ENCODE data around the gene LSAMP. TPM values are rescaled to one million over a fixed set of nuclear protein-coding genes. Genes with fewer than 3 reads are reported as not detected.
"Not testable (repeated sequence)": the region's sequence is repeated elsewhere in the genome, so short reads cannot be mapped to it uniquely, and the experiment has no call there.

The LSAMP gene
- total RNA-seq, 1 donor from 2014 or later: 24.6 TPM

GRCh38 chr3:115855911-115856310 lies 589.4 kb downstream of the LSAMP start:
- no peak for DNase-seq
- no peaks in the 10 kb centered on the region for H3K27me3 ChIP-seq

GRCh38 chr3:115853104-115853503 lies 592.2 kb downstream of the LSAMP start:
- DNase-seq (no peak), ATAC-seq (no peak)
- no peaks in the 10 kb centered on the region for H3K36me3 ChIP-seq
- TF ChIP-seq CTCF (IDR thresholded peaks at IDR 0.05): no peak
- H3K9me3 ChIP-seq: no peaks in the 10 kb centered on the region
- intact Hi-C loops (cut with DNase I): no loop called here
- H3K4me1 ChIP-seq: no peaks in the 10 kb centered on the region
- H3K27me3 ChIP-seq: no peaks in the 10 kb centered on the region
- no peak overlapping the region for H3K27ac ChIP-seq
- H3K4me3 ChIP-seq: no peak overlapping the region

More at GRCh38 chr3:115855911-115856310, 589.4 kb downstream of the LSAMP start:
- intact Hi-C loops (cut with DNase I): no loop called here
- Histone ChIP-seq H3K9me3 (no peaks in the 10 kb centered on the region), H3K27ac (no peak overlapping the region), H3K4me3 (no peak overlapping the region), H3K36me3 (no peaks in the 10 kb centered on the region), H3K4me1 (no peaks in the 10 kb centered on the region)
- no peak for TF ChIP-seq CTCF (IDR thresholded peaks at IDR 0.05)
- no peak for ATAC-seq

GRCh38 chr3:115852278-115852677 lies 593.0 kb downstream of the LSAMP start:
- no peak for DNase-seq
- H3K4me3 ChIP-seq: no peak overlapping the region
- TF ChIP-seq CTCF (IDR thresholded peaks at IDR 0.05): no peak
- H3K27me3 ChIP-seq: no peaks in the 10 kb centered on the region
- no peak overlapping the region for H3K27ac ChIP-seq
- H3K36me3 ChIP-seq: no peaks in the 10 kb centered on the region
- intact Hi-C loops (cut with DNase I): no loop called here
- no peaks in the 10 kb centered on the region for H3K4me1 ChIP-seq
- ATAC-seq: no peak
- no peaks in the 10 kb centered on the region for H3K9me3 ChIP-seq

- H3K9me3 ChIP-seq: no peaks in the 10 kb centered on the region
- no peaks in the 10 kb centered on the region for H3K36me3 ChIP-seq
These were observed 593.7 kb downstream of the LSAMP start for GRCh38 chr3:115851571-115851970.

GRCh38 chr3:115848641-115849040 lies 596.6 kb downstream of the LSAMP start:
- no peak overlapping the region for H3K4me3 ChIP-seq
- ATAC-seq (no peak), DNase-seq (no peak)
- H3K36me3 ChIP-seq: no peaks in the 10 kb centered on the region
- H3K4me1 ChIP-seq: no peaks in the 10 kb centered on the region
- intact Hi-C loops (cut with DNase I): no loop called here
- TF ChIP-seq CTCF (IDR thresholded peaks at IDR 0.05): no peak
- no peaks in the 10 kb centered on the region for H3K9me3 ChIP-seq
- H3K27me3 ChIP-seq: no peaks in the 10 kb centered on the region
- no peak overlapping the region for H3K27ac ChIP-seq

More at GRCh38 chr3:115851571-115851970, 593.7 kb downstream of the LSAMP start:
- no peak overlapping the region for H3K27ac ChIP-seq
- no peak for TF ChIP-seq CTCF (IDR thresholded peaks at IDR 0.05)
- H3K4me3 ChIP-seq: no peak overlapping the region
- ATAC-seq (no peak), DNase-seq (no peak)
- H3K27me3 ChIP-seq: no peaks in the 10 kb centered on the region
- no peaks in the 10 kb centered on the region for H3K4me1 ChIP-seq
- intact Hi-C loops (cut with DNase I): no loop called here

- no peak for TF ChIP-seq CTCF (IDR thresholded peaks at IDR 0.05)
- no peaks in the 10 kb centered on the region for H3K36me3 ChIP-seq
These were observed 599.3 kb downstream of the LSAMP start for GRCh38 chr3:115845986-115846385.

GRCh38 chr3:115844729-115845128 lies 600.6 kb downstream of the LSAMP start:
- DNase-seq; H3K4me1 ChIP-seq; H3K9me3 ChIP-seq; H3K4me3 ChIP-seq; intact Hi-C loops (cut with DNase I); H3K36me3 ChIP-seq; H3K27ac ChIP-seq; ATAC-seq; H3K27me3 ChIP-seq: not testable (repeated sequence)

More at GRCh38 chr3:115845986-115846385, 599.3 kb downstream of the LSAMP start:
- DNase-seq (no peak), ATAC-seq (no peak)
- Histone ChIP-seq H3K4me3 (no peak overlapping the region), H3K27ac (no peak overlapping the region), H3K27me3 (no peaks in the 10 kb centered on the region), H3K4me1 (no peaks in the 10 kb centered on the region), H3K9me3 (no peaks in the 10 kb centered on the region)
- intact Hi-C loops (cut with DNase I): no loop called here

All from upper lobe of right lung (tissue), 1 donor.